Psoas muscle (tissue), 8 donors: ENCODE measurements around the gene ABRAXAS1. TPM values are rescaled to one million over a fixed set of nuclear protein-coding genes. Genes with fewer than 3 reads are reported as not detected.
A peak's percentile ranks its signal among the peaks of the same experiment; 100 is the strongest.
"Not testable (repeated sequence)": the region's sequence is repeated elsewhere in the genome, so short reads cannot be mapped to it uniquely, and the experiment has no call there.

Experiments used
- ATAC-seq, 4 donors: fragments of 200-7000 bp; cut with Tn5 transposase; one replicate each; pipeline ENCODE4 v1.9.1; 2020; ENCODE audit warnings: moderate library complexity in 3 of 4, mild to moderate bottlenecking in 2 of 4
- DNase-seq, 2 donors: peaks; one replicate each; pipeline ENCODE4 v3.0.0-alpha.2; 2020
- H3K27ac ChIP-seq: fragments of 200-600 bp; one replicate; pipeline ENCODE4 v1.8.0; 2022
- H3K27me3 ChIP-seq, 3 donors: fragments of 200-600 bp in 1 of 3; one replicate each; pipeline versions ENCODE4 v1.6.1 to v1.8.0; 2013 to 2022; ENCODE audit warnings: low read length in 2 of 3, mild to moderate bottlenecking in 2 of 3, moderate library complexity in 1 of 3; ENCODE audit not compliant: insufficient read depth in 3 of 3
- H3K36me3 ChIP-seq, 2 donors: fragments of 200-600 bp in 1 of 2; one replicate each; pipeline versions ENCODE4 v1.6.1 to v1.8.0; 2013 to 2022; ENCODE audit warnings: low read depth in 1 of 2, mild to moderate bottlenecking in 1 of 2, moderate library complexity in 1 of 2; ENCODE audit not compliant: insufficient read depth in 1 of 2
- H3K4me1 ChIP-seq: fragments of 200-600 bp; one replicate; pipeline ENCODE4 v1.8.0; 2022
- H3K4me3 ChIP-seq: fragments of 200-600 bp; one replicate; pipeline ENCODE4 v1.8.0; 2022; ENCODE audit warnings: mild to moderate bottlenecking
- H3K9me3 ChIP-seq: fragments of 200-600 bp; one replicate; pipeline ENCODE4 v1.8.0; 2022
- WGBS, 3 donors: extraction: QIAGEN DNeasy Blood & Tissue Kit; methylation state at CpG; one replicate each; pipeline versions ENCODE4 v1.1.6 to v1.1.7; 2013; 5-methylcytosine and 5-hydroxymethylcytosine counted together
- intact Hi-C, 2 donors: fragments of 100-400 bp; cut with DNase I; formaldehyde crosslinking; loops; one replicate each; pipeline versions ENCODE4 v1.11.0 to v1.14.2; 2022
- polyA plus RNA-seq, 3 donors: library from polyadenylated mRNA; stranded (reverse); fragments of 200-250 nt; gene quantifications; one replicate each; pipeline ENCODE4 v1.2.3, GENCODE V29; 2013
- total RNA-seq, 4 donors: library from RNA; stranded (reverse); fragmentation: NEBNext Ultra II Directional in 2 of 4; extraction: Animal tissue kit (Norgen Biotek cat#: 25700) in 2 of 4; gene quantifications; one replicate each; pipeline versions ENCODE4 v1.2.1 to v1.2.4, GENCODE V29; 2021 to 2023
- TF ChIP-seq, protein P1 (sequence below): fragments of 200-600 bp; IDR thresholded peaks from one replicate; pipeline ENCODE4 v1.8.0; 2022; ENCODE audit warnings: antibody characterized with exemption
- donor health status: healthy with polysubstance abuse.
- donor health status: DM: no; HTN: no; CAD: no; lungs with moderate emphysema.
- donor health status: Bipolar disorder and iron deficiency.
- donor health status: healthy.
- donor health status: DM: yes; HTN: yes; CAD: no.
- donor health status: DM: no; HTN: no; CAD: no.
- donor health status: DM: no; HTN: no; CAD: no.
- donor health status: DM: yes; HTN: yes; CAD: no.

ABRAXAS1 gene
- total and polyA plus RNA-seq, 7 donors, result 3.3 to 15.6 (median 10.2) TPM

- peak in 1 of 2 donors; percentile 17 for DNase-seq
- no peaks in the 10 kb centered on the region for H3K36me3 ChIP-seq
- no peaks in the 10 kb centered on the region for H3K9me3 ChIP-seq
- H3K27me3 ChIP-seq, result no peaks in the 10 kb centered on the region
- H3K4me1 ChIP-seq, result peaks cover 7% of the 10 kb centered on the region
- TF ChIP-seq, protein P1, sequence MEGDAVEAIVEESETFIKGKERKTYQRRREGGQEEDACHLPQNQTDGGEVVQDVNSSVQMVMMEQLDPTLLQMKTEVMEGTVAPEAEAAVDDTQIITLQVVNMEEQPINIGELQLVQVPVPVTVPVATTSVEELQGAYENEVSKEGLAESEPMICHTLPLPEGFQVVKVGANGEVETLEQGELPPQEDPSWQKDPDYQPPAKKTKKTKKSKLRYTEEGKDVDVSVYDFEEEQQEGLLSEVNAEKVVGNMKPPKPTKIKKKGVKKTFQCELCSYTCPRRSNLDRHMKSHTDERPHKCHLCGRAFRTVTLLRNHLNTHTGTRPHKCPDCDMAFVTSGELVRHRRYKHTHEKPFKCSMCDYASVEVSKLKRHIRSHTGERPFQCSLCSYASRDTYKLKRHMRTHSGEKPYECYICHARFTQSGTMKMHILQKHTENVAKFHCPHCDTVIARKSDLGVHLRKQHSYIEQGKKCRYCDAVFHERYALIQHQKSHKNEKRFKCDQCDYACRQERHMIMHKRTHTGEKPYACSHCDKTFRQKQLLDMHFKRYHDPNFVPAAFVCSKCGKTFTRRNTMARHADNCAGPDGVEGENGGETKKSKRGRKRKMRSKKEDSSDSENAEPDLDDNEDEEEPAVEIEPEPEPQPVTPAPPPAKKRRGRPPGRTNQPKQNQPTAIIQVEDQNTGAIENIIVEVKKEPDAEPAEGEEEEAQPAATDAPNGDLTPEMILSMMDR, result no peak
- H3K4me3 ChIP-seq, result no peak overlapping the region
- peak; percentile 62 to 91 (median 88) for ATAC-seq
- peak overlapping the region; percentile 80 for H3K27ac ChIP-seq
- intact Hi-C loops, result no loop called here
- 57 to 79% (median 72%) methylated on average over 3 of the region's 3 CpGs for WGBS, 3 donors
These were observed 31.3 kb upstream of the ABRAXAS1 start for GRCh38 chr4:83516042-83516772.

GRCh38 chr4:83510442-83510841 is 25.5 kb upstream of the ABRAXAS1 start:
- Histone ChIP-seq H3K27me3 (no peaks in the 10 kb centered on the region), H3K36me3 (no peaks in the 10 kb centered on the region), H3K4me1 (no peaks in the 10 kb centered on the region), H3K27ac (no peak overlapping the region), H3K9me3 (no peaks in the 10 kb centered on the region), H3K4me3 (no peak overlapping the region)
- no peak for ATAC-seq
- 73 to 95% (median 90%) methylated on average over 4 of the region's 4 CpGs for WGBS, 3 donors
- DNase-seq, result no peak
- intact Hi-C loops, result loop anchor here in 1 of 2 donors (2.0 kb wide), 1 partner anchor 130 kb away; no protein-coding TSS in a partner anchor
- TF ChIP-seq, protein P1, result no peak

- not testable (repeated sequence) for H3K27ac ChIP-seq, H3K27me3 ChIP-seq, H3K4me1 ChIP-seq, H3K4me3 ChIP-seq, H3K9me3 ChIP-seq, H3K36me3 ChIP-seq
- DNase-seq (peak; percentile 32 to 67), ATAC-seq (peak; percentile 72 to 87 (median 80))
- WGBS, 3 donors, result 63 to 81% (median 67%) methylated on average over 3 of the region's 3 CpGs
- TF ChIP-seq, protein P1, result peak; percentile 84
- intact Hi-C loops, result loop anchor here in 1 of 2 donors (1.0 kb wide), 2 partner anchors 73 to 130 kb away; no protein-coding TSS in a partner anchor
These were observed 24.3 kb upstream of the ABRAXAS1 start for GRCh38 chr4:83509156-83509585.

DNA sequence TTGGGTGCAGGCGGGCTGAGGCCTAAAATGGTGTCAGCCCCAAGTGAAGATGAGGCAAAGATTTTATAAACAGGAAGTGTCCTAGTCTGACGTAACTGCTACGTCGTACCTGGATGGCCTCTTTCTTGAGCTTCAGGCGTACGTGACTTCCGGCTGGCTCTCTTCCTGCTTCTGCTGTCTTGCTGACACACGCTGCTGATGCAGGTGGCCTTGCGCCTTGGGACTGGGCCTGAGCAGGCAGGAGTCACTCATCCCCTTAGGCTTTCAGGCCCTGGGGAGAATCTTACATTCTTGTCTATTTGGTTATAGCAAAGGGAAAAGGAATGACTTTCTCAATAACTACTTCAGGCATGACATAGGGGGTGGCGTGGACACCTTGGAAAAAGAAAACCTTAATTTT is 20.1 kb upstream of the ABRAXAS1 start:
- TF ChIP-seq, protein P1, result no peak
- H3K9me3 ChIP-seq, result no peaks in the 10 kb centered on the region
- no peak for ATAC-seq
- no peaks in the 10 kb centered on the region for H3K27me3 ChIP-seq
- intact Hi-C loops, result no loop called here
- H3K4me3 ChIP-seq, result no peak overlapping the region
- WGBS, 3 donors, result 85 to 88% (median 87%) methylated on average over 10 of the region's 10 CpGs
- H3K36me3 ChIP-seq, result no peaks in the 10 kb centered on the region
- H3K4me1 ChIP-seq, result no peaks in the 10 kb centered on the region
- DNase-seq, result no peak
- no peak overlapping the region for H3K27ac ChIP-seq
